Ishikawa (cell line): ENCODE results near the gene TNFAIP8L3.

Experiments
- CEBPB ChIP-seq: IDR thresholded peaks from 2 replicates; pipeline ENCODE4 v1.6.1; 2012
- CREB1 ChIP-seq: IDR thresholded peaks from 2 replicates; pipeline ENCODE4 v1.6.1; 2012; ENCODE audit warnings: low read depth
- EGR1 ChIP-seq: IDR thresholded peaks from 2 replicates; pipeline ENCODE4 v1.6.1; 2012
- EP300 ChIP-seq: IDR thresholded peaks from 2 replicates; pipeline ENCODE4 v1.6.1; 2012; ENCODE audit warnings: borderline replicate concordance
- FOXM1 ChIP-seq: IDR thresholded peaks from 2 replicates; pipeline ENCODE4 v1.6.1; 2012; ENCODE audit warnings: low read depth, borderline replicate concordance
- MAX ChIP-seq: IDR thresholded peaks from 2 replicates; pipeline ENCODE4 v1.6.1; 2012
- NFIC ChIP-seq: IDR thresholded peaks from 2 replicates; pipeline ENCODE4 v1.6.1; 2012
- RAD21 ChIP-seq: IDR thresholded peaks from 2 replicates; pipeline ENCODE4 v1.6.1; 2012; ENCODE audit warnings: low read depth
- REST ChIP-seq: IDR thresholded peaks from 2 replicates; pipeline ENCODE4 v1.6.1; 2012; ENCODE audit warnings: low read depth, mild to moderate bottlenecking
- TAF1 ChIP-seq: IDR thresholded peaks from 2 replicates; pipeline ENCODE4 v1.6.1; 2012; ENCODE audit warnings: low read depth, mild to moderate bottlenecking
- TCF12 ChIP-seq: IDR thresholded peaks from 2 replicates; pipeline ENCODE4 v1.6.1; 2012; ENCODE audit warnings: low read depth
- TEAD4 ChIP-seq: IDR thresholded peaks from 2 replicates; pipeline ENCODE4 v1.6.1; 2012
- USF1 ChIP-seq: IDR thresholded peaks from 2 replicates; pipeline ENCODE4 v1.6.1; 2012
- YY1 ChIP-seq: IDR thresholded peaks from 2 replicates; pipeline ENCODE4 v1.6.1; 2012; ENCODE audit warnings: low read depth
- ZBTB7A ChIP-seq: IDR thresholded peaks from 2 replicates; pipeline ENCODE4 v1.6.1; 2012; ENCODE audit warnings: low read depth

The TNFAIP8L3 gene

GRCh38 chr15:51089699-51090453, 4.8 kb downstream of the TNFAIP8L3 start:
- TF ChIP-seq USF1: no peak
- TF ChIP-seq NFIC: no peak
- no peak for TF ChIP-seq EGR1
- no peak for TF ChIP-seq TEAD4
- TF ChIP-seq RAD21: no peak

GRCh38 chr15:51089041-51089440, 5.7 kb downstream of the TNFAIP8L3 start:
- TF ChIP-seq EGR1 (no peak), RAD21 (no peak), NFIC (no peak), CEBPB (no peak), REST (no peak), YY1 (no peak), MAX (no peak), FOXM1 (no peak), TAF1 (no peak), TEAD4 (no peak), CREB1 (no peak), ZBTB7A (no peak), EP300 (no peak), USF1 (no peak), TCF12 (no peak)

GRCh38 chr15:51088585-51088984, 6.1 kb downstream of the TNFAIP8L3 start:
- no peak for TF ChIP-seq CREB1
- TF ChIP-seq USF1: no peak
- TF ChIP-seq MAX: no peak
- TF ChIP-seq TAF1: no peak

- TF ChIP-seq FOXM1 (no peak), REST (no peak), TEAD4 (no peak), TAF1 (no peak), EGR1 (no peak), EP300 (no peak), RAD21 (no peak), YY1 (no peak), CEBPB (no peak), MAX (no peak), CREB1 (no peak), NFIC (no peak), ZBTB7A (no peak)
Measured at GRCh38 chr15:51087513-51087912, 7.2 kb downstream of the TNFAIP8L3 start.

GRCh38 chr15:51086409-51086808, 8.3 kb downstream of the TNFAIP8L3 start:
- no peak for TF ChIP-seq MAX
- TF ChIP-seq FOXM1: no peak
- TF ChIP-seq ZBTB7A: no peak
- TF ChIP-seq CEBPB: no peak
- no peak for TF ChIP-seq NFIC
- no peak for TF ChIP-seq TAF1
- no peak for TF ChIP-seq USF1
- no peak for TF ChIP-seq CREB1
- TF ChIP-seq REST: no peak
- no peak for TF ChIP-seq TEAD4
- no peak for TF ChIP-seq TCF12
- TF ChIP-seq EP300: no peak
- no peak for TF ChIP-seq YY1
- TF ChIP-seq EGR1: no peak
- no peak for TF ChIP-seq RAD21
